IgD-negative memory B cell (primary cell): ENCODE measurements around the gene RNF146. TPM values are rescaled to one million over a fixed set of nuclear protein-coding genes. Genes with fewer than 3 reads are reported as not detected.

ENCODE experiments used
- polyA plus RNA-seq: library from polyadenylated mRNA; unstranded; fragments of 300-500 nt; fragmentation: Illumina TruSeq; gene quantifications from one replicate; pipeline ENCODE4 v1.2.3, GENCODE V29; 2021

The RNF146 gene
- polyA plus RNA-seq, 1 donor from 2014 or later = 16.4 TPM

Other genes with a start within 250 kb of the RNF146 start
- not detected for gene RSPO3, start 148.2 kb upstream of the RNF146 start, polyA plus RNA-seq
- gene ECHDC1, start 76.7 kb downstream of the RNF146 start, polyA plus RNA-seq = 77.5 TPM
- 0.76 TPM for gene KIAA0408, start 192.5 kb downstream of the RNF146 start, polyA plus RNA-seq